Lung (tissue), 12 donors: Measurements from ENCODE around the gene PFN1. TPM values are rescaled to one million over a fixed set of nuclear protein-coding genes. Genes with fewer than 3 reads are reported as not detected.

Experiments used
- ATAC-seq: fragments of 200-7000 bp; cut with Tn5 transposase; one replicate; pipeline ENCODE4 v1.9.1; 2020; ENCODE audit warnings: moderate number of reproducible peaks; ENCODE audit not compliant: insufficient read depth, low FRiP score
- DNase-seq, 3 donors: peaks; one replicate each; pipeline ENCODE4 v3.0.0-alpha.2; 2013 to 2017
- H3K27ac ChIP-seq, 2 donors: one replicate each; pipeline ENCODE4 v1.5.1; 2013; ENCODE audit warnings: mild to moderate bottlenecking in 2 of 2, moderate library complexity in 2 of 2, control low read depth in 1 of 2, inconsistent platforms in 1 of 2, low read depth in 1 of 2, low read length in 1 of 2
- H3K27me3 ChIP-seq, 3 donors: one replicate each; pipeline ENCODE4 v1.5.1; 2013; ENCODE audit warnings: low read length in 2 of 3; ENCODE audit not compliant: control insufficient read depth in 3 of 3, insufficient read depth in 3 of 3
- H3K36me3 ChIP-seq, 4 donors: one replicate each; pipeline ENCODE4 v1.5.1; 2013; ENCODE audit warnings: low read length in 4 of 4, mild to moderate bottlenecking in 1 of 4, moderate library complexity in 1 of 4; ENCODE audit not compliant: control insufficient read depth in 4 of 4, insufficient read depth in 4 of 4
- H3K4me1 ChIP-seq, 5 donors: one replicate each; pipeline ENCODE4 v1.5.1; 2013; ENCODE audit warnings: low read length in 5 of 5, mild to moderate bottlenecking in 2 of 5, moderate library complexity in 1 of 5; ENCODE audit not compliant: control insufficient read depth in 5 of 5, insufficient read depth in 5 of 5
- H3K4me3 ChIP-seq: one replicate; pipeline ENCODE4 v1.5.1; 2013; ENCODE audit warnings: mild to moderate bottlenecking, control low read depth, moderate library complexity
- H3K9ac ChIP-seq, 2 donors: one replicate each; pipeline ENCODE4 v1.5.1; 2013; ENCODE audit warnings: low read length in 2 of 2, control low read depth in 1 of 2; ENCODE audit not compliant: insufficient read depth in 1 of 2
- H3K9me3 ChIP-seq, 4 donors: one replicate each; pipeline ENCODE4 v1.5.1; 2013; ENCODE audit warnings: low read length in 3 of 4, mild to moderate bottlenecking in 1 of 4, moderate library complexity in 1 of 4; ENCODE audit not compliant: control insufficient read depth in 4 of 4, insufficient read depth in 3 of 4
- CTCF ChIP-seq: IDR thresholded peaks from 2 replicates; pipeline ENCODE4 v1.5.1; 2012; ENCODE audit warnings: mild to moderate bottlenecking; ENCODE audit errors: control extremely low read depth, extremely low read depth
- WGBS, 2 donors: extraction: QIAGEN DNeasy Blood & Tissue Kit; methylation state at CpG; one replicate each; pipeline ENCODE4 v1.1.7; 2013; 5-methylcytosine and 5-hydroxymethylcytosine counted together
- polyA plus RNA-seq, 2 donors: library from polyadenylated mRNA; stranded (reverse); fragments of 200-250 nt; gene quantifications; one replicate each; pipeline ENCODE4 v1.2.1, GENCODE V29; 2013
- total RNA-seq, 2 donors: library from RNA; depleted of rRNA in 1 of 2; stranded (reverse); fragments of >200 nt in 1 of 2; gene quantifications; one replicate each; pipeline ENCODE4 v1.2.1, GENCODE V29; 2014 to 2021
- donor health status: control.
- donor health status: control.
- donor health status: Bipolar disorder and iron deficiency.
- donor health status: healthy.
- donor health status: DM: yes; HTN: yes; CAD: no.

Gene PFN1
- total and polyA plus RNA-seq, 4 donors, result 461 to 2,264 (median 749) TPM

GRCh38 chr17:4939796-4940554 is 8.4 kb downstream of the PFN1 start, which contains the start of the genes RNF167 and SLC25A11:
RNF167 (plus strand) TSS chr17:4940268; CDS start chr17:4940910, 642 bp downstream.
SLC25A11 (minus strand) TSS chr17:4940046; CDS start chr17:4939910, 136 bp downstream.
- peaks cover 5 to 29% (median 26%) of the 10 kb centered on the region in 4 donors for H3K36me3 ChIP-seq
- H3K27ac ChIP-seq, result peak within 1 kb of the TSS; percentile 90 to 94
- no peak for TF ChIP-seq CTCF
- H3K9me3 ChIP-seq, result no peaks in the 10 kb centered on the region
- H3K4me3 ChIP-seq, result peak within 1 kb of the TSS; percentile 77
- DNase-seq (peak; percentile 98 to 100 (median 100)), ATAC-seq (peak; percentile 91)
- no peaks in the 10 kb centered on the region for H3K27me3 ChIP-seq
- peaks cover 0 to 27% (median 13%) of the 10 kb centered on the region in 5 donors for H3K4me1 ChIP-seq
- H3K9ac ChIP-seq, result peak within 1 kb of the TSS; percentile 73 to 86
- WGBS, 2 donors, result 0% methylated on average over 72 of the region's 72 CpGs

GRCh38 chr17:4939546-4939795 is 8.9 kb downstream of the PFN1 start:
- DNase-seq (no peak), ATAC-seq (no peak)
- H3K27ac ChIP-seq, result peak overlapping the region; percentile 90 to 94
- H3K27me3 ChIP-seq, result no peaks in the 10 kb centered on the region
- H3K4me3 ChIP-seq, result peak overlapping the region; percentile 77
- peaks cover 0 to 27% (median 13%) of the 10 kb centered on the region in 5 donors for H3K4me1 ChIP-seq
- H3K36me3 ChIP-seq, result peaks cover 5 to 26% (median 23%) of the 10 kb centered on the region in 4 donors
- H3K9ac ChIP-seq, result peak overlapping the region; percentile 65 to 80
- no peaks in the 10 kb centered on the region for H3K9me3 ChIP-seq
- no peak for TF ChIP-seq CTCF
- WGBS, 2 donors, result 0 to 1% methylated on average over 16 of the region's 16 CpGs

- ATAC-seq, result no peak
- 54 to 68% methylated on average over 19 of the region's 19 CpGs for WGBS, 2 donors
- Histone ChIP-seq H3K27ac (peak overlapping the region; percentile 90 to 94), H3K9me3 (no peaks in the 10 kb centered on the region), H3K36me3 (peaks cover 5 to 25% (median 20%) of the 10 kb centered on the region in 4 donors), H3K27me3 (no peaks in the 10 kb centered on the region), H3K4me3 (peak overlapping the region; percentile 77), H3K9ac (peak overlapping the region; percentile 65 to 80), H3K4me1 (peaks cover 3 to 33% (median 13%) of the 10 kb centered on the region in 5 donors)
- DNase-seq, result no peak
- no peak for TF ChIP-seq CTCF
Observed at GRCh38 chr17:4938688-4939545, 9.4 kb downstream of the PFN1 start.
